Activated CD8-positive, alpha-beta memory T cell treated with anti-CD3 and anti-CD28 coated beads for 24 hours (primary cell): Measurements from ENCODE around the gene TSPAN19.
"Not testable (repeated sequence)": the region's sequence is repeated elsewhere in the genome, so short reads cannot be mapped to it uniquely, and the experiment has no call there.

ENCODE experiments used
- DNase-seq: peaks from one replicate; pipeline ENCODE4 v3.0.0-alpha.2; 2020

Gene TSPAN19

DNA sequence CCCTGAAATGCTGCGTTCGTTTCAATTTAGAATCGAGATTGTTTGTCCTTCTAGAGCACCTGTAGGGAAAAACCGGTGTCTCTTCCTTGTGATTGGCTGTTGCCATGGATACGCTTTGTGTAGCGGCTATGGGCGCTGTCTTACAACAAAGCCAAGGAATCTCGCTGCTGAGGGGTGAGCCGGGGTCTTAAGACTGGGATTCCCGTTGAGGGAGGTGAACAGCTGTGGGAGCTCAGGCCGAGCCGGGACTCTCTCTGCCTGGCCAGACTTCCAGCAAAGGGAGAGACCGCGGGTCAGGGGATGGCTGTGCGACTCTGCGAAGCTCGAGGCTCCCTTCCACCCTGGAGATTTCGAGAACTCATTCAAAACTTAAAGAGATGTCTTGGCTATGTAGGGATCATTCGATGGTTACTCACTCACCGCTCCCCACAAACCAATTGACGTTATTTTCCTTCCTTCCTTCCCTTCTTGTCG is at the start of gene TSPAN19, which contains the start of gene LRRIQ1:
Gene TSPAN19, minus strand, starts transcription at position 44 of the 474 bp plus-strand sequence. CDS start 6,331 bp downstream, outside the sequence.
Gene LRRIQ1, plus strand, starts transcription at position 118 of the 474 bp plus-strand sequence. CDS start 1,826 bp downstream, outside the sequence.
- peak; percentile 61 for DNase-seq

- no peak for DNase-seq
Observed at GRCh38 chr12:85085066-85085465, 49.0 kb upstream of the TSPAN19 start.

GRCh38 chr12:85076688-85077430 is 40.8 kb upstream of the TSPAN19 start:
- no peak for DNase-seq

GRCh38 chr12:85072826-85073225 is 36.7 kb upstream of the TSPAN19 start:
- no peak for DNase-seq

- DNase-seq, result no peak
Observed at GRCh38 chr12:85065837-85066482, 29.9 kb upstream of the TSPAN19 start.

GRCh38 chr12:85060916-85061315 is 24.8 kb upstream of the TSPAN19 start:
- DNase-seq, result no peak

GRCh38 chr12:85059594-85059993 is 23.5 kb upstream of the TSPAN19 start:
- DNase-seq, result no peak

DNA sequence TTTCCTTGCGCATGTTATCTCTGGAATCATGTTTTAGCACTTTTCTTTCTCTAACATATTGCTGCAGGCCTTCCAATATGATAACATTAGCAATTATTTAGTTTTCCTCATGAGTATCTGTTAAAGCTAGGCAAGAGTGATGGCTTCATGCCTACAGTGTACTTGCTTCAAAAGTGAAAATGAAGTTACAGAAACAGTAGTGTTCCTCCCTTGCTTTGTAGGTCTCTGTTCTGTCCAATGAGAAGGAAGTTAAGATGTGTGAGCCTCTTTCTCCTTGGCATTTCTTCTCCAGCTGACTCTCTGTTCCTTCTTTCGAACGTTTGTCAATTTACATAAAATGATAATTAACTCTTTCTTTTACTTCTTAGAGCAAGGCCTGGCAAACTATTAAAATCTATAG is 22.3 kb upstream of the TSPAN19 start:
- no peak for DNase-seq

- DNase-seq, result no peak
Observed at GRCh38 chr12:85057370-85057963, 21.4 kb upstream of the TSPAN19 start.

DNA sequence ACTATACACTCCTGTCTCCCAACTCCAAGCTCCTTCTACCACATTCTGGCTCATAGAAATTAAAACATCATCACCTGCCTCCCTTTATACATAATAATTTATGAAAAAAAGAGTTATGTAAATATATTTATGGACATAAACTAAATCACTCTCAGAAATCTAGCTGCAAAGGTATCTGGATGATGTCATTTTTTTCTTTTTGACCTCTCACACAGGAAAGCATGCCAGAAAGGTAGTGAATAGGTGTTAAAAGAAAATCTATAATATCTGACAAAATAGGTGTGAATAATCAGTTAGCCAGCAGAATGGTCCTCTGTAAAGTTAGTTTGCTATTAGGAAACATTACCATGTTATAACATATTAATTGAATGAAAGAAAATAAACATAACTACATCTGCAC is 7.8 kb upstream of the TSPAN19 start:
- no peak for DNase-seq

DNA sequence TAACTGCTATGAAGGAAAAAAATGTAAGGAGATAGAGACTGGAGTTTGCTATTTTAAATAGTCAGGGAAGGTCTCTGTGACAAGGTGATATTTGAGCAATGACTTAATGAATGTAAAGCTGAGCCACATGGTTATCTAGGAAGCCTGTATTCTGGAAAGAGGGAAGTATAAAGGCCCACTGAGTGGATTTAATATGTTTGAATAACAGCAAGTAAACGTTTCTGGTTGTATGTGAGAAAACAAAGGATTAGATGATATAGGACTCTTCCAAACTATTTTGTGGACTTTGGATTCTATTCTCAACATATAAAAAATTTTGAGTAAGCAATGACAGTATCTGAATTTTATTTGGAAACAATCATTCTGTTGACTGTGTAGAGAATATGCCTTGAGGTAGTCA is 5.3 kb upstream of the TSPAN19 start:
- DNase-seq, result no peak

DNA sequence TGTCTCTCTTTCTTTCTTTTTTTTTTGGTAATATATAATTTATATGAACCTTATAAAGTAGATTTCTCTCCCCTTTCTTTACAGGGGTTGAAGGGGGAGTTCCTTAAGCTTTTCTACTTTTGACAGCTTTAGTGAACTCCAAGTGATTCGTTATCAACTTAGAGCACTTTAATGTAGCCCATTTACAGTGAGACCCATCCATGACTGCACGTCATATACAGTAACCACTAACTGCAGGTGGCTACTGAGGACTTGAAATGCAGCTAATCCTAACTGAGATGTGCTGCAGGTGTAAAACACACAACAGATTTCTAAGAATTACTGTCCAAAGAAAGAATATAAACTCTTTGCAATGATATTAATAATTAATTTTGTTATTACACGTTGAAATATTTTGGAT is 656 bp upstream of the TSPAN19 start:
- DNase-seq, result no peak

- no peak for DNase-seq
Observed at GRCh38 chr12:85029456-85029855, 6.6 kb downstream of the TSPAN19 start.

DNA sequence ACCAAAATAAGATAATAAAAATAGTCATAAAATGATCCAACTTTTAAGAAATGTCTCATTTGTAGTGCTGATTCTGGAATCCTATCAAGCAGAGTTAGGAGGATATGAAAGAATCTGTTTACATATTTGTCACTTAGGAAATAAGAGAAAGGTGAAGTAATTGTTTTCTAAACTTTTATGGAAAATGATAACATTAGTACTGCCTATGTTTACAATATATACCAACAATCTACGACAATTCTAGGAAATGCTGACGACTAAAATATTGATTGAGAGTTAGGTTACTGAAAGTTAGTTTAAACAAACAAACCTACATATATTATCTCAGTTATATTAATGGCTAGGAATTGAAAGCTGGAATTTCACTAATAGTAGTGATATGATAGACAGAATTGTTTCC is 18.0 kb downstream of the TSPAN19 start:
- no peak for DNase-seq

GRCh38 chr12:85017618-85018017 is 18.5 kb downstream of the TSPAN19 start:
- DNase-seq, result no peak

DNA sequence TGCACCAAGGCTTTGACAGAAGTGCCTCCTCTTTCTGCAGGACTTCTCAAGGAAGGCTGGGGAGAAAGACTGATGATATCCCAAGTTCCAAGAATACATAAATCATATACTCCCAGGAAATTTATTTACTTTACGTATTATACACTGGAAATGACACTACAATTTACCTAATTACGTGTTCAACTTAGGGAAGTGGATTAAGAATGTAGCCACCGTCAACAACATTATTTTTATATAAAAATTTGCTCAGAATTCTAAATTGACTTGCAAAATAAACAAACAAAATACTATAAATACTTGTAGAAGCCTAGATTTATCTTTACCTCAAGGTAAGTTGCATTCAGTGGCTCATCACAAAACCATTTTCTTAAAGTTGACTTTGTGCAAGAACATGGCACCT is 18.9 kb downstream of the TSPAN19 start:
- DNase-seq, result no peak

GRCh38 chr12:85016413-85016812 is 19.7 kb downstream of the TSPAN19 start:
- no peak for DNase-seq

DNA sequence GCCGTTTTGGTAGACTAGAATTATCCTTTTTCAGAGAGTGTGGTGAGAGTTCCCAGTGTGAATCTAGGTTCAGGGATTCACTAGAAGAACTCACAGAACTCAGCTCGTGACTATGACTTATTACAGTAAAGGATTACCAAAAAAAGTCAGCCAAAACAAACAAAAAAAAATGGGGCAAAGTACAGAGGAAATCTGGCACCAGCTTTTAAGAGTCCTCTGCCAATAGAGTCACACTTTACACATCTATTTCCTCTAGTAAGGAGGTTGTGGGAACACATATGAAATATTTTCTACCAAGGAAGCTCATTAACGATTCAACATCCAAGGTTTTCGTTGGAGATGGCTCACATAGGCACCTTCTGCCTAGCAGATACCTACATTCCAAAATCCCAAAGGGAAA is 28.2 kb downstream of the TSPAN19 start:
- no peak for DNase-seq

DNA sequence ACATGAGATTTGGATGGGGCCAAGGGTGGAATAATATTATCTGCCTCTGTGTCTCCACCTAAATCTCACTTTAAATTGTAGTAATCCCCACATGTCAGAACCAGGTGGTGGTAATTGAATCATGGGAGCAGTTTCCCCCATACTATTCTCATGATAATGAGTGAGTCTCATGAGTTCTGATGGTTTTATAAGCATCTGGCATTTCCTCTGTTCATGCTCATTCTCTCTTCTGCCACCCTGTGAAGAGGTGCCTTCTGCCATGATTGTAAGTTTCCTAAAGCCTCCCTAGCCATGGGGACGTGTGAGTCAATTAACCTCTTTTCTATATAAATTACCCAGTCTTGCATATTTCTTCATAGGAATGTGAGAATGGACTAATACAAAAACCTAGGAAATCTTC is 29.9 kb downstream of the TSPAN19 start:
- no peak for DNase-seq

DNA sequence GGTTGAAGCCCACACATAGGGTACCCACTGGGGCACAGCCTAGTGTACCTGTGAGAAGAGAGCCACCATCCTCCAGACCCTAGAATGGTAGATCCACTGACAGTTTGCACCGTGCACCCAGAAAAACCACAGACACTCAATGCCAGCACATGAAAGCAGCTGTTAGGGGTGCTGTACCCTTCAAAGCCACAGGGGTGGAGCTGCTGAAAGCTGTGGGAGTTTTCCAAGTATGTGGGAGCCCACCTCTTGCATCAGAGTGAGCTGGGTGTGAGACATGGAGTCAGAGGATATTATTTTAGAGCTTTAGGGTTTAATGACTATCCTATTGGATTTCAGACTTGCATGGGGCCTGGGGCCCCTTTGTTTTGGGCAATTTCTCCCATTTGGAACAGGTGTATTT is 30.5 kb downstream of the TSPAN19 start:
- no peak for DNase-seq

DNA sequence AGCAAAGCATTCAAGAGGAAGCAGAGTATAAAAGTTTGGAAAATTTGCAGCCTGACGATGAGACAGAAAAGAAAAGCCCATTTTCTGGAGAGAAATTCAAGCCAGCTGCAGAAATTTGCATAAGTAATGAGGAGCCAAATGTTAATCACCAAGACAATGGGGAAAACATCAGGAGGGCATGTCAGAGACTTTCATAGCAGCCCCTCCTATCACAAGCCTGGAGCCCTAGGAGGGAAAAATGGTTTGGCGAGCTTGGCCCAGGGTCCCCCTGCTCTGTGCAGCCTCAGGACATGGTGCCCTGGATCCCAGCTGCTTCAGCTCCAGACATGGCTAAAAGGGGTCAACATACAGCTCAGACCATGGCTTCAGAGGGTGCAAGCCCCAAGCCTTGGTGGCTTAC is 31.0 kb downstream of the TSPAN19 start:
- not testable (repeated sequence) for DNase-seq

DNA sequence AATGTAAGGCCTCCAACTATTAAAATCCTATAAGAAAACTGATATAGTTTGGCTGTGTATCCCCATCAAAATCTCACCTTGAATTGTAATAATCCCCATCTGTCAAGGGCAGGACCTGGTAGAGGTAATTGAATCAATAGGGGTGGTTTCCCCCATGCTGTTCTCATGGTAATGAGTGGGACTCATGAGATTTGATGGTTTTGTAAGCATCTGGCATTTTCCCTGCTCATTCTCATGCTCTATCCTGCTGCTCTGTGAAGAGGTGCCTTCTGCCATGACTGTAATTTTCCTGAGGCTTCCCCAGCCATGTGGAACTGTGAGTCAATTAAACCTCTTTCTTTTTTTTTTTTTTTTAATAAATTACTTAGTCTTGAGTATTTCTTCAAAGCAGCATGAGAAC is 31.9 kb downstream of the TSPAN19 start:
- no peak for DNase-seq

- DNase-seq, result no peak
Observed at GRCh38 chr12:85002778-85003296, 33.2 kb downstream of the TSPAN19 start.

- DNase-seq, result no peak
Observed at GRCh38 chr12:85000729-85001128, 35.3 kb downstream of the TSPAN19 start.
